ENCODE data around the gene JAK1.

Gene JAK1

DNA sequence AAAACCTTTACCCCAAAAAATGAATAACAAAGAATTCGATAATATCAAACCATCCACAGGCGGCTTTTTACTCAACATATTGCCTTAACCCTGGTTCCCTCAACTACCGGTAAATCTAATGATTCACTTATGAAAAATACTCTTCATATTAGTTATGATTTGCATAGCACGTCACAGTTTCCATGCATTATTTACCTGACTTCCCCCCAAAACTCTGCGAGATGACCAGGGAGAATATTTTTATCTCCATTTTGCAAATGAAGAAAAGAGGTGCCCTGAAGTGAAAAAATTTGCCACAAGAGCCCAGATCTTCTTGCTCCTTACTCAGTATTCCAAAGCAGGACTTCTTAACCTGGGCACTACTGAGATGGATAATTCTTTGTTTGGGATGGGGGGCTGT, 2.9 kb downstream of the JAK1 start:
- H3K27ac ChIP-seq: no peak overlapping the region
- TF ChIP-seq, protein P1, sequence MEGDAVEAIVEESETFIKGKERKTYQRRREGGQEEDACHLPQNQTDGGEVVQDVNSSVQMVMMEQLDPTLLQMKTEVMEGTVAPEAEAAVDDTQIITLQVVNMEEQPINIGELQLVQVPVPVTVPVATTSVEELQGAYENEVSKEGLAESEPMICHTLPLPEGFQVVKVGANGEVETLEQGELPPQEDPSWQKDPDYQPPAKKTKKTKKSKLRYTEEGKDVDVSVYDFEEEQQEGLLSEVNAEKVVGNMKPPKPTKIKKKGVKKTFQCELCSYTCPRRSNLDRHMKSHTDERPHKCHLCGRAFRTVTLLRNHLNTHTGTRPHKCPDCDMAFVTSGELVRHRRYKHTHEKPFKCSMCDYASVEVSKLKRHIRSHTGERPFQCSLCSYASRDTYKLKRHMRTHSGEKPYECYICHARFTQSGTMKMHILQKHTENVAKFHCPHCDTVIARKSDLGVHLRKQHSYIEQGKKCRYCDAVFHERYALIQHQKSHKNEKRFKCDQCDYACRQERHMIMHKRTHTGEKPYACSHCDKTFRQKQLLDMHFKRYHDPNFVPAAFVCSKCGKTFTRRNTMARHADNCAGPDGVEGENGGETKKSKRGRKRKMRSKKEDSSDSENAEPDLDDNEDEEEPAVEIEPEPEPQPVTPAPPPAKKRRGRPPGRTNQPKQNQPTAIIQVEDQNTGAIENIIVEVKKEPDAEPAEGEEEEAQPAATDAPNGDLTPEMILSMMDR (conservative IDR thresholded peaks at IDR 0.05): no peak

DNA sequence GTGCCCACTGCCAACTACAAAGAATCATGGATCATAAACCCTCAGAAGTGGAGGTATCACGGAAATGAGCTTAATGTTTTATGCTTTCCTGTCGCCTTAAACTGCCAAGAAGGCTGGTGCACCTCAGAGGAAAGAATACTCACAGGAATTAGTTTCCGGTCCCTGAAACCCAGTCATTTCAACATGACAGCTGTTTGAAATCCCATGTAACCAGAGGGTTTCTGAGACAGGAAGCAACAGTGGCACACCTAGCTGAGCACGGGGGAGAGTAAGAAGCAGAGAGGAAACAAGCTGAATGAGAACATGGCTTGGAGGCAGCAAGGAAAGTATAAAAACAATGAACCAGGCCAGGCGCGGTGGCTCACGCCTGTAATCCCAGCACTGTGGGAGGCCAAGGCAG, 3.9 kb downstream of the JAK1 start:
- H3K27ac ChIP-seq: no peak overlapping the region
- TF ChIP-seq, protein P1 (conservative IDR thresholded peaks at IDR 0.05): no peak

DNA sequence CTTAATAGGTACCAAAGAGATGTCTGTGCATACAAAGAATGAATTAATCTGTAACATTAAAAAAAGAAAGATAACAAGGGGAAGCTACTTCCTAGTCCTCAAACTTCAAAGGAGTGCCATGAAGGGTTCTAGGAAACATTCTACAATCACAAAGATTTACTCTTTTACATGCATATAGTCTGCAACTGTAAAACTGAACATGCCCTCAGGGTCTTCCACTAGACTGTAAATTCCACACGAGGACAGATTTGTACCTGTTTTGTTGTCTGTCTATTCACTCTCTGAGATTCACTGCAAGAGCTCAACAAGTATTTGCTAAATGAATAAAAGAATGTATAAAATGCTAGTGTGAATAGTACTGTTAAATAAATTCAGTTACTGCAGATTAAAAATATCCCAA, 4.4 kb downstream of the JAK1 start:
- H3K27ac ChIP-seq: no peak overlapping the region
- TF ChIP-seq, protein P1 (conservative IDR thresholded peaks at IDR 0.05): no peak

GRCh38 chr1:64960731-64961130, 5.6 kb downstream of the JAK1 start:
- TF ChIP-seq, protein P1 (conservative IDR thresholded peaks at IDR 0.05): no peak
- H3K27ac ChIP-seq: no peak overlapping the region

- no peak overlapping the region for H3K27ac ChIP-seq
- TF ChIP-seq, protein P1 (conservative IDR thresholded peaks at IDR 0.05): no peak
Measured at GRCh38 chr1:64959986-64960385, 6.4 kb downstream of the JAK1 start.

DNA sequence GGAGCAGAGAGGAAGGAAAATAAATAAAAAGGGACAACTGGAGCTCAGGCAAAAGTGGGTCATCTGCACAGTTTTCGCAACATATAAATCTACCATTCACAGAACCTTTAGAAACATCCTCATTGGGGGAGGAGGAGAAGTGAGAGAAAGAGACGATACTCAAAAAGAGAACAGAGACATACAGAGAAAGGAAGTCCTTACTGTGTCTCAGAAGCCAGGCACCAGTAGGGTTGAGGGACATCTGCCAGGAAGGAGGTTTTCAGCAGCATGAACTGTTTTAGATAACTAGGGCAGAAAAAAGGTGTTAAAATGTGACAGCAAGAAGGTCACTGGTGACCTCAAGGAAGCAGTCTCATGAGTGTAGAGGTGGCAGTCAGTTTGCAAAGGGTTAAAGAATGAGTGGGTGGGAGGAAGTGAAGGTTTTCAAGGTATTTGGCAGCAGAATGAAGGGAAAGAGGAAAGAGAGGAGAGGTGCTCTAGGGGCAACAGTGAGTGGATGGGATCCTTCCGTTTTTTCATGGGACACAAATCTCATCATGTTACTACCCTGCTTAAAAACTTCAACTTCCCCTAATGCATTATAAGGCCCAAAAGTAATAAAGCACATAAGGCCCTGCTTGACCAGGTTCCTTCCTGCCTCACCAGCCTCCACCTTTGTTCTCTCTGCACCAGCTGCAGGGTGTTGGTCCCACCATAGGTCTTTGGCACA, 9.5 kb downstream of the JAK1 start:
- TF ChIP-seq, protein P1 (conservative IDR thresholded peaks at IDR 0.05): no peak
- H3K27ac ChIP-seq: no peak overlapping the region

DNA sequence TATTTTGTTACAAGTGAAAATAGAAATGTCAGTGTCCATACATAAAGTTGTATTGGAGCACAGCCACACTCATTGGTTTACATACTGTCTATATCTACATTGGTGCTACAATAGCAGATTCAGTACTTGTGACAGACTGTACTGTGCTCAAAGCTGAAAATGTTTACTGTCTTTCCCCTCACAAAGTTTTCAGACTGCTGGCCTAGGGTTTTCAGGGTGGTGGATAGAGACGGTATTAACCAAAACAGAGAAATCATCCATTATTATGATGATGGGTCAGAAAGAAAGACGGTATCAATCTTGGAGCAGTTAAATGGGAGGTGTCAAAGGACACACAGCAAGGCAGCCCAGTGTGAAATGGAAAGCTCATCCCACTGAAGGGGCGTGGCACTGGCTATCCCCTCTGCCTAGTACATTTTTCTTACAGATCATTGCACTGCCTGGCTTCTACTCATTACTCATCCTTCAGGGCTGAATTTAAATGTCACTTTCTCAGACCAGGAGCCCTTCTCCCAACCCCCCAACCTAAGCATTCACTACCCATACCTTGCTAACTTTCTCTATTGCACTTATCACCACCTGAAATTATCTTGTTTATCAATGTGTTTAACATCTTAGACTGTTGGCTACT, 10.2 kb downstream of the JAK1 start:
- TF ChIP-seq, protein P1 (conservative IDR thresholded peaks at IDR 0.05): no peak
- H3K27ac ChIP-seq: no peak overlapping the region

Measured in VCaP (cell line).